Panc1 (cell line): Measurements from ENCODE around the gene SIGLEC11.
"Not testable (repeated sequence)": the region's sequence is repeated elsewhere in the genome, so short reads cannot be mapped to it uniquely, and the experiment has no call there.

Source experiments
- POLR2AphosphoS5 ChIP-seq: IDR thresholded peaks from 2 replicates; pipeline ENCODE4 v1.6.1; 2012; ENCODE audit warnings: mild to moderate bottlenecking, low read depth, low read length, moderate library complexity
- REST ChIP-seq, 2 experiments: IDR thresholded peaks; 2 replicates each; pipeline ENCODE4 v1.6.1; 2011 to 2012; ENCODE audit warnings: low read depth in 2 of 2, control low read depth in 1 of 2, low read length in 1 of 2, mild to moderate bottlenecking in 1 of 2, moderate library complexity in 1 of 2; ENCODE audit not compliant: insufficient read depth in 1 of 2
- TF ChIP-seq, protein P1 (sequence below): fragments of 450-650 bp; IDR thresholded peaks from 2 replicates; pipeline ENCODE4 v1.5.1; 2017; ENCODE audit warnings: mild to moderate bottlenecking

GRCh38 chr19:49959892-49960291 is 1.1 kb downstream of the SIGLEC11 start:
- TF ChIP-seq, protein P1, sequence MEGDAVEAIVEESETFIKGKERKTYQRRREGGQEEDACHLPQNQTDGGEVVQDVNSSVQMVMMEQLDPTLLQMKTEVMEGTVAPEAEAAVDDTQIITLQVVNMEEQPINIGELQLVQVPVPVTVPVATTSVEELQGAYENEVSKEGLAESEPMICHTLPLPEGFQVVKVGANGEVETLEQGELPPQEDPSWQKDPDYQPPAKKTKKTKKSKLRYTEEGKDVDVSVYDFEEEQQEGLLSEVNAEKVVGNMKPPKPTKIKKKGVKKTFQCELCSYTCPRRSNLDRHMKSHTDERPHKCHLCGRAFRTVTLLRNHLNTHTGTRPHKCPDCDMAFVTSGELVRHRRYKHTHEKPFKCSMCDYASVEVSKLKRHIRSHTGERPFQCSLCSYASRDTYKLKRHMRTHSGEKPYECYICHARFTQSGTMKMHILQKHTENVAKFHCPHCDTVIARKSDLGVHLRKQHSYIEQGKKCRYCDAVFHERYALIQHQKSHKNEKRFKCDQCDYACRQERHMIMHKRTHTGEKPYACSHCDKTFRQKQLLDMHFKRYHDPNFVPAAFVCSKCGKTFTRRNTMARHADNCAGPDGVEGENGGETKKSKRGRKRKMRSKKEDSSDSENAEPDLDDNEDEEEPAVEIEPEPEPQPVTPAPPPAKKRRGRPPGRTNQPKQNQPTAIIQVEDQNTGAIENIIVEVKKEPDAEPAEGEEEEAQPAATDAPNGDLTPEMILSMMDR = not testable (repeated sequence)
- TF ChIP-seq REST (IDR thresholded peaks at IDR 0.05; ENCODE audit: insufficient read depth in 1 of 2, low read depth in 2 of 2, low read length in 1 of 2); POLR2AphosphoS5: not testable (repeated sequence)
